PC-3 (cell line): ENCODE measurements around the gene RPS23. TPM values are rescaled to one million over a fixed set of nuclear protein-coding genes. Genes with fewer than 3 reads are reported as not detected.
A peak's percentile ranks its signal among the peaks of the same experiment; 100 is the strongest.

ENCODE experiments used
- ATAC-seq: fragments of 200-7000 bp; cut with Tn5 transposase; 2 replicates; pipeline ENCODE4 v1.9.1; 2020; ENCODE audit warnings: mild to moderate bottlenecking, moderate library complexity
- BruUV-seq: library from RNA; stranded (reverse); fragments of 400-500 nt; replicated peaks from 2 replicates; lab custom pipeline; 2021; lab: Mats Ljungman, UMichigan
- CTCF ChIA-PET: fragments of 300-600 bp; sonication (Branson Sonifier 250); formaldehyde crosslinking; loops from one replicate; lab custom pipeline; 2022; ENCODE audit warnings: antibody characterized with exemption; lab: Charles Lee
- POLR2A ChIA-PET: fragments of 300-600 bp; sonication (Branson Sonifier 250); formaldehyde crosslinking; loops from one replicate; lab custom pipeline; 2022; ENCODE audit warnings: antibody characterized with exemption; ENCODE audit not compliant: unreplicated experiment; lab: Charles Lee
- DNase-seq: peaks from one replicate; pipeline ENCODE4 v3.0.0-alpha.2; 2015
- H2AFZ ChIP-seq: fragments of 300-600 bp; sonication (generic); 2 replicates; pipeline ENCODE4 v1.6.0; 2016; ENCODE audit warnings: antibody characterized with exemption, low read length
- H3F3A ChIP-seq: fragments of 300-600 bp; sonication (generic); one replicate; pipeline ENCODE4 v1.6.0; 2017; ENCODE audit warnings: antibody characterized with exemption, low read length, control low read depth, mild to moderate bottlenecking; ENCODE audit not compliant: unreplicated experiment
- H3K27ac ChIP-seq: fragments of 300-600 bp; sonication (generic); 2 replicates; pipeline ENCODE4 v1.5.1; 2016; ENCODE audit warnings: mild to moderate bottlenecking, low read length
- H3K27me3 ChIP-seq: fragments of 300-600 bp; sonication (generic); 2 replicates; pipeline ENCODE4 v1.6.1; 2016; ENCODE audit warnings: low read length, mixed read lengths
- H3K36me3 ChIP-seq: fragments of 300-600 bp; sonication (generic); 2 replicates; pipeline ENCODE4 v1.6.1; 2016; ENCODE audit warnings: low read depth, mixed run types, low read length, mixed read lengths
- H3K4me1 ChIP-seq: fragments of 300-600 bp; sonication (generic); 2 replicates; pipeline ENCODE4 v1.5.1; 2016; ENCODE audit warnings: low read length; ENCODE audit not compliant: insufficient read depth
- H3K4me2 ChIP-seq: fragments of 300-600 bp; sonication (generic); 2 replicates; pipeline ENCODE4 v1.6.0; 2016; ENCODE audit warnings: low read length
- H3K4me3 ChIP-seq: fragments of 300-600 bp; sonication (generic); 2 replicates; pipeline ENCODE4 v1.5.1; 2016; ENCODE audit warnings: mild to moderate bottlenecking, low read length, mixed read lengths
- H3K79me2 ChIP-seq: fragments of 300-600 bp; sonication (generic); 2 replicates; pipeline ENCODE4 v1.6.1; 2017; ENCODE audit warnings: low read length, mixed read lengths
- H3K9ac ChIP-seq: fragments of 300-600 bp; sonication (generic); 2 replicates; pipeline ENCODE4 v1.6.0; 2016; ENCODE audit warnings: mild to moderate bottlenecking, low read length
- H3K9me2 ChIP-seq: fragments of 300-600 bp; sonication (generic); replicated peaks from 2 replicates; pipeline ENCODE4 v1.6.1; 2016; ENCODE audit warnings: mixed run types, low read length, mixed read lengths
- H3K9me3 ChIP-seq: fragments of 300-600 bp; sonication (generic); 2 replicates; pipeline ENCODE4 v1.6.1; 2016; ENCODE audit warnings: low read length, mixed read lengths
- H4K20me1 ChIP-seq: fragments of 300-600 bp; sonication (generic); 2 replicates; pipeline ENCODE4 v1.6.1; 2016; ENCODE audit warnings: low read length, mixed read lengths
- EZH2 ChIP-seq: fragments of 300-600 bp; sonication (generic); IDR thresholded peaks from one replicate; pipeline ENCODE4 v1.6.1; 2017; ENCODE audit warnings: antibody characterized with exemption, mild to moderate bottlenecking, low read length; ENCODE audit not compliant: unreplicated experiment
- EZH2phosphoT487 ChIP-seq: fragments of 300-600 bp; sonication (generic); IDR thresholded peaks from 2 replicates; pipeline ENCODE4 v1.6.1; 2018; ENCODE audit warnings: mild to moderate bottlenecking, antibody characterized with exemption, low read length, borderline replicate concordance
- intact Hi-C: fragments of 100-400 bp; cut with micrococcal nuclease; formaldehyde crosslinking; loops from 2 replicates; pipeline ENCODE4 v1.9.0; 2023
- total RNA-seq: library from RNA; depleted of rRNA; stranded (reverse); fragments of >200 nt; gene quantifications from 2 replicates; pipeline ENCODE4 v1.2.3, GENCODE V29; 2014
- TF ChIP-seq, protein P1 (sequence below): fragments of 300-600 bp; sonication (generic); conservative IDR thresholded peaks from 2 replicates; pipeline ENCODE4 v1.5.1; 2017; ENCODE audit warnings: antibody characterized with exemption, low read depth, mild to moderate bottlenecking, low read length

RPS23 gene
- total RNA-seq, 1 experiment from 2014 or later = 2,407 TPM

DNA sequence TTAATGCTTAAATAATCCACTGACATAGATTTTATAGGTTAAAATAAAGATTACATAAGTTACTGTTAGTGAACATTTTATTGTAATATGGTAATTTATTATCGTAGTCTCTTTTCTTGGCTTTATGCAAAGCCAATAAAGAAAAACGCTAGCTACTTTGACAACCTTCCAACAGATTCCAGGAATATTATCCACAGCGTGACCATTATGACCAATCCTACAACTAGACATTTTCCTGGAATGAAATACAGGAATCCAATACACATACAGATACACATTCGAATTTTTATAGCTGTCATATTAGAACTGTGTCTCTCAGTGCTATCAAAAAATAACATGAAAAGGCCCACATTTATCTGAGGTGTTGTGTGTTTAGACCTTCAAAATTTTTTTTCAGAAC, 13.1 kb downstream of the RPS23 start:
- Histone ChIP-seq H3K9me2 (no peaks in the 10 kb centered on the region), H3K4me3 (no peak overlapping the region), H4K20me1 (no peaks in the 10 kb centered on the region), H2AFZ (no peak overlapping the region), H3K9me3 (no peaks in the 10 kb centered on the region), H3F3A (no peaks in the 10 kb centered on the region), H3K27me3 (no peaks in the 10 kb centered on the region), H3K4me1 (no peaks in the 10 kb centered on the region), H3K9ac (no peak overlapping the region), H3K79me2 (no peaks in the 10 kb centered on the region), H3K4me2 (no peak overlapping the region), H3K27ac (no peak overlapping the region), H3K36me3 (peaks cover 6% of the 10 kb centered on the region; the same call in 1 of the 2 replicates)
- no peak for DNase-seq
- ATAC-seq = no peak
- ChIA-PET POLR2A (no interaction called here), CTCF (no interaction called here)
- TF ChIP-seq, protein P1, sequence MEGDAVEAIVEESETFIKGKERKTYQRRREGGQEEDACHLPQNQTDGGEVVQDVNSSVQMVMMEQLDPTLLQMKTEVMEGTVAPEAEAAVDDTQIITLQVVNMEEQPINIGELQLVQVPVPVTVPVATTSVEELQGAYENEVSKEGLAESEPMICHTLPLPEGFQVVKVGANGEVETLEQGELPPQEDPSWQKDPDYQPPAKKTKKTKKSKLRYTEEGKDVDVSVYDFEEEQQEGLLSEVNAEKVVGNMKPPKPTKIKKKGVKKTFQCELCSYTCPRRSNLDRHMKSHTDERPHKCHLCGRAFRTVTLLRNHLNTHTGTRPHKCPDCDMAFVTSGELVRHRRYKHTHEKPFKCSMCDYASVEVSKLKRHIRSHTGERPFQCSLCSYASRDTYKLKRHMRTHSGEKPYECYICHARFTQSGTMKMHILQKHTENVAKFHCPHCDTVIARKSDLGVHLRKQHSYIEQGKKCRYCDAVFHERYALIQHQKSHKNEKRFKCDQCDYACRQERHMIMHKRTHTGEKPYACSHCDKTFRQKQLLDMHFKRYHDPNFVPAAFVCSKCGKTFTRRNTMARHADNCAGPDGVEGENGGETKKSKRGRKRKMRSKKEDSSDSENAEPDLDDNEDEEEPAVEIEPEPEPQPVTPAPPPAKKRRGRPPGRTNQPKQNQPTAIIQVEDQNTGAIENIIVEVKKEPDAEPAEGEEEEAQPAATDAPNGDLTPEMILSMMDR = no peak
- no peak for TF ChIP-seq EZH2
- no peak for TF ChIP-seq EZH2phosphoT487
- no TSS peak for BruUV-seq
- intact Hi-C loops = no loop called here

DNA sequence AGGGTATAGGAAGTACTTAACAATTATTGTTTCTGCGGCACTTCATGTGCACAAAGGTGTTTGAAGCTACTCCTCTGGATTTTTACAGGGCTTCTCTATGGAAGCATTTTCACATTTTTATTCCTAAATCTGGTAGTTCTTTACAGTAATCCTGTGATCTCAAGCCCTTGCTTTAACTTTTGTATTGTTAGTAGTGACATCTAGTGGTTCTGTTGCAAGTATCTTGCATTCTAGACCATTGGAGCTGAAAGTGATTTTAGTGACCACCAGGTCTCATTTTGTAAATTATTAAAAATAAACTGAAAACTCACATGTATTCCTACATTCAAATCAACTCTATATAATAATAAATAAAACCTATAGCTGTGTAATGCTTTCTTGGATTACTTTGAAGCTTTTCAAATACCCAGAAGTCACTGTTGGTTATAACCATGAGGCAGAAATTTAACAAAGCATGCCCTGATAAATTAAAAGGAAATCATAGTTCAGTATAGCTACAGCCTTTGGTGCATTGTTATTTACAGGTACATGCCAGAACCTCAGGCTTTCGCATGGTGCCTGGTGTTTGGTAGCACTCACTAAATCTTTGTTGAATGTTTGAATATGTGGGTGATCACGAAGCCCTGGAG, 18.9 kb downstream of the RPS23 start:
- CTCF ChIA-PET = interaction anchor here (0.8 to 1.0 kb wide), 2 partner anchors 19 to 93 kb away, joined by 3 to 5 read pairs; partner anchors contain the start of gene RPS23
- no TSS peak for BruUV-seq

DNA sequence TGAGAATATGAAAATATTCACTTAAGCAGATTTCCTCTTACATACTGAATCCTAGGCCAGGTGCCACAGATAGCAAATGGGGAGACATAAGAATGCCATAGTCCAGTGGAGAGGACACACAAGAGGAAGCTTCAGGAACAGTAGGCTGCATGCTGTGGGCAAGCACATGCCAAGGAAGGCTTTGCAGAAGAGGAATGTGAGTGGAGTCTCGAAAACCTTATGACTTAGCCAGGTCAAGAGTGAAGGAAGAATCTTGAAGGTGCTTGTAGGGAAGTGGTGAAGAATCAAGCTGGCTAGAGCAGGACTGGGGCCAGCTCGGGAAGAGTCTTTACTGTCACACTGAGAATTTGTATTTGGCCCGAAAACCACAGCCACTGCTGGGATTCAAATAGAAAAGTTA, 20.4 kb downstream of the RPS23 start:
- no peak overlapping the region for H3K4me2 ChIP-seq
- TF ChIP-seq EZH2phosphoT487 = no peak
- no peak for TF ChIP-seq EZH2
- TF ChIP-seq, protein P1 = no peak
- no peak overlapping the region for H2AFZ ChIP-seq
- no peaks in the 10 kb centered on the region for H3K9me2 ChIP-seq
- BruUV-seq = no TSS peak
- H3K9ac ChIP-seq = no peak overlapping the region
- CTCF ChIA-PET = no interaction called here
- no peaks in the 10 kb centered on the region for H4K20me1 ChIP-seq
- DNase-seq = no peak
- no peaks in the 10 kb centered on the region for H3F3A ChIP-seq
- no peaks in the 10 kb centered on the region for H3K9me3 ChIP-seq
- no peaks in the 10 kb centered on the region for H3K79me2 ChIP-seq
- H3K27ac ChIP-seq = no peak overlapping the region
- H3K27me3 ChIP-seq = no peaks in the 10 kb centered on the region
- no peak overlapping the region for H3K4me3 ChIP-seq
- ATAC-seq = no peak
- POLR2A ChIA-PET = no interaction called here
- intact Hi-C loops = no loop called here
- H3K36me3 ChIP-seq = no peaks in the 10 kb centered on the region
- no peaks in the 10 kb centered on the region for H3K4me1 ChIP-seq

More for the DNA sequence above, 18.9 kb downstream of the RPS23 start:
- Histone ChIP-seq H4K20me1 (no peaks in the 10 kb centered on the region), H3K4me3 (no peak overlapping the region), H3K4me1 (no peaks in the 10 kb centered on the region), H3K9me2 (no peaks in the 10 kb centered on the region), H3F3A (no peaks in the 10 kb centered on the region), H3K9me3 (no peaks in the 10 kb centered on the region), H3K36me3 (no peaks in the 10 kb centered on the region), H3K9ac (no peak overlapping the region), H3K4me2 (no peak overlapping the region), H2AFZ (no peak overlapping the region), H3K79me2 (no peaks in the 10 kb centered on the region), H3K27ac (no peak overlapping the region), H3K27me3 (no peaks in the 10 kb centered on the region)
- POLR2A ChIA-PET = no interaction called here
- ATAC-seq (peak; percentile 77), DNase-seq (peak; percentile 30)
- TF ChIP-seq EZH2phosphoT487 (no peak), EZH2 (no peak)
- TF ChIP-seq, protein P1 = peak; percentile 68
- intact Hi-C loops = loop anchor here (1.0 kb wide), 1 partner anchor 152 kb away; no protein-coding TSS in a partner anchor
